ENCODE results near the gene WNK2.

The WNK2 gene

DNA sequence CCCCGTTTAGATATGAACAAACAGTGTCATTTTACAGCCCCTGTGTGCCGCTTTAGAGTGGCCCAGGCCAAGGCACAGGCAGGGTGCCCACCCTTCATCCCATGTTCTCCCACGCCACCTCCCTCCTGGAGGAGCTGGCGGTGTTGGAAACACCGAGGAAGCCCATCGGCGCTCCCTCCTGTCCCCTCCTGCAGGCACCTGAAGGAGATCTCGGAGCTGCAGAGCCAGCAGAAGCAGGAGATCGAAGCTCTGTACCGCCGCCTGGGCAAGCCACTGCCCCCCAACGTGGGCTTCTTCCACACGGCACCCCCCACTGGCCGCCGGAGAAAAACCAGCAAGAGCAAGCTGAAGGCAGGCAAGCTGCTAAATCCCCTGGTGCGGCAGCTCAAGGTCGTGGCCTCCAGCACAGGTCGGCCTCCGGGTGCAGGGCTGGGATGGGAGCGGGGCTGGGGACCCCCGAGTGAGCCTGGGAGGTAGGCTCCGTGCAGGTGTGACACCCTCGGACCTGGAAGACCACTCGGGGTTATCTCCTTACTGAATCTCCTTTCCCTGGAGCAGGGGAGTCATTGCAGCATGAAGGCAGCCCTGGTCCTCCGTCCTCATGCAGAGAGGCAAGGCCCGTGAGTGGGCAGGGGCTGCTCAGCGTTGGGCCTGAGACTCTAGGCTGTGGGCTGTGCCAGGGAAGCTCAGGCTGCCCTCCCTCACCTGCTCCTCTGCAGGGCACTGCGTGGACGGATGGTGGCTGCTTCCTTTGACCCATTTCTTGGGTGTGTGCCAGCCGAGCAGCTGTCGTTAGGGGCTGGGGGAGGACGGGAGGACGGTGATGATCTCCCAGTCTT, 113.9 kb downstream of the WNK2 start:
- DNase-seq, result peak; percentile 76

DNA sequence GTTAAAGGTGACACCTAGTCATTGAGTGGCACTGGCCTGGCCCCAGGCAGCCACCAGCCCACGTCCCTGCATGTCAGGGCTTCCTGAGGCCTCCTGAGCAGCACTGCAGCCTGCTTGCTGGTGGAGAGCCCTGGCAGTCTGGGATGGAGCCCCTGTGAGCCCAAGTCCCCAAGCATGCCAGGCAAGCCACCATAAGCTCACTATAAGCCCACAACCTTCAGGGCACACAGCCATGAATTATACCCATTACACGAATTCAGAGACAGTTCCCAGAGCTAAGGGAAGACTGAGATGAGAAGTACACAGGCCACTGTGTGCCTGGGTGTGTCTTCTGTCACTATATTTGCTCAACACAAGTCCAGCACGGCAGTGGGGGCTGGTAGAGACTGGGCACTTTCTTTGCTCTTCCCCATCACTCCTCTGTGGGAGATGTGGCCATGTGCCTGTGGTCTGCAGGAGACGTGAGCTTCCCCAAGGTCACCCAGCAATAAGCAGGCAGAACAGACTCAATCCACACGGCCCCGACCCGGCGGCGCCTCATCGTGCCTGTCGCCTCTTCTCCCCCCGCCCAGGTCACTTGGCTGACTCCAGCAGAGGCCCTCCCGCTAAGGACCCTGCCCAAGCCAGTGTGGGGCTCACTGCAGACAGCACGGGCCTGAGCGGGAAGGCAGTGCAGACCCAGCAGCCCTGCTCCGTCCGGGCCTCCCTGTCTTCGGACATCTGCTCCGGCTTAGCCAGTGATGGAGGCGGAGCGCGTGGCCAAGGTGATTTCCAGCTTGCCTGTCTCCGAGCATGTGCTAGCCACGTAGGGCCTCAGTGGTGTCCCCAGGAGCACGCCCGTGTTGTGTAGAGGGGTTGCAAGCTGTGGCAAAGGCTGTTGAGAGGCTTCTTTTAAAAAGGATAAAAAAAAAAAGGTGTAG, 114.8 kb downstream of the WNK2 start:
- no peak for DNase-seq

DNA sequence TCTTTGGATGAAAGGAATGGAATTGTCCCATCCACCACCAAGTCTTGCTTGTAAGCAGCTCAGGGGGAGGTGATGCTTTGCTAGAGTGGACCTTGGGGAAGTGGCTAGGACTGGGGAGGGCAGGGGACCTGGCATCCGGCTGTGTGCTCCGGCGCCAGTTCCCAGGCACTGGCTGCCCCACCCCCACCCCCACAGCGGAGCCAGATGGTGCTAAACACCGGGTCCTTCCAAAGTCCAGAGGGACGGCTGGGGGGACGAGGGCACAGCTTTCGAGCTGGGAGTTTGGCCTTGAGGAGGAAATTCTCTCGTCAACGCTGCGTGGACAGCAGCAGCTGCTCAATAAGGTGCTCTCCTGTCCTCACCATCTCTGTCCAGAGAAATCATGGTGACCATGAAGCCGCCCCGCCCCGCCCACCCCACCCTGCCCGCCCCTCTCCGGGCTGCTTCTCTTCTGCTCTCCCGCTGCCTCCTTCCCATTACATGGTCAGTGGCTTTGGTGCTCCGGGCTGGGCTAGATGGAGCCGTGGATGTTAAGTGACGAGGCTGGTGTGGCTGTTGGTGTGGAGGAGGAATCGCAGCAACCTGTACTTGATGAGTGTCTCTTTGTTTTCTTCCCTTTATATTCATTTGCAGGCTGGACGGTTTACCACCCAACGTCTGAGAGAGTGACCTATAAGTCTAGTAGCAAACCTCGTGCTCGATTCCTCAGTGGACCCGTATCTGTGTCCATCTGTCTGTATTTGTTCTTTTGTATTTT, 115.7 kb downstream of the WNK2 start:
- no peak for DNase-seq

DNA sequence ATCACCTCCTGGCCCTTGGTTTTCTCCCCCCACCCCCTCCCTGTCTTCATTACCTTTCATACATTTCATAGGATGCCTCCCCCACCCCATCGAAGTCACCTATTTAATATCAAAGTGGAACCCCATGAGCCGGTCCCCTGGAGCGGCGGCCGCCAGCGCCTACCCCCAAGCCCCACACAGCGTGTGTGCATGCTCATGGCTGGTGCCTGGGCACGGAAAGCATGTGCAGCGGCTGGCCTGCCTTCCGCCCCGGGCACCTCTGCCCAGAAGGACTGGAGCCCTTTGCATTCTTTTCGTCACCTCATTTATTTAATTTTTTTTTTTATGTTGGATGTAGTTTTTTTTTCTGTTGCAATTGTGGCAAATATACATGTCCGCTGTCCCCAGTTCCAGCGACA, 116.2 kb downstream of the WNK2 start:
- no peak for DNase-seq

DNA sequence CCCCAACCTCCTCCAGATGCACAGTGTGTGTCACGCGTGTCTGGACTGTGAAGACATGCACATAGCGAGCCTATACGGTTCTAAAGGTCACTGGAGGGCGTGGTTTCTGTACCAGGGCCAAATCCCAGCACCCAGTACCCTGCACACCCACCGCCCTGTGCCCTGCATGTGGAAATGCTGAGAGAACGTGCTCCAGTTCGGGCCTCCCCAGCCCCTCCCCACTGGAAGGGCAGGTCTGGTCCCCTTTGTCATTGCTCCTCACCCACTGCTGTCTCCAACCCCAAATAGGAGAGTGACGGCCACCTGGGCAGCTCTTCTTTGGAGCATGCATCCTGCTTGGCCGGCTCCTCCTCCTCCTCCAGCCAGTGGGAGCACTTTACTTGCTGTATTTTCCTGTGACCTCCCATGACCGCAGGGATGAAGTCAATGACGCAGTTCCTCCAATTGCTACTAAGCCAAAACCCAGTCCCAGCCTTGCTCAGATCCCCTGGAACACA, 116.7 kb downstream of the WNK2 start:
- DNase-seq, result no peak

- no peak for DNase-seq
Observed at GRCh38 chr9:93301291-93301811, 117.4 kb downstream of the WNK2 start.

DNA sequence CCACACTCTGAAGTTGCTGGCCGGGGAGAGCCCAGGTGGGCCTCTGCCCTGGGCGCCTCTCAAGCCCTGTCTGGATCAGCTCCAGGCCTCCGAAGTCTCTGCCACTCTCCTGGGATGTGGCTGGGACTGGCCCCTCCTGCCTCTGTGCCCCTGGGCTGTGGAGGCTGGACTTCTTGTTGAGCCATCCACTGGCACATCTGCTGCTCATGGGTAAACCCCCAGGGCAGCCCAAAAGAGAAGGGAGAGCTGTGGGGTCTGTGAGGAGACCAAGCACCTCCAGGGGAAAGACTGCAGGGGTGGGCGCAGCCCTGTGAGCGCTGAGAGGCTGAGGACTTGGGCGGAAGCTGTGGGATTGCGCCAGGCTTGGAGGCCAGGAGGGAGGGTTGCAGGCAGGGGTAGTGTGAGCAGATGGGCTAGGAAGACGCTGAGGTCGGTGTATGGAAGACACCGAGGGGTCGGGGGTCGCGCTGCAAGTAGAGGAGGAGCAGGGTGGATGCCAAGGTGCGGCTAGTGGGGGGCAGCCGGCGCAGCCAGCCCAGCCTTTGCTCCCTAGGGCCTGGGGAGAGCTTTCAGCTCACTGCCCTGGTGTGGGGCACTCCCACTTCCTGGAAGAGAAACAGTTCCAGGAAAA, 118.1 kb downstream of the WNK2 start:
- DNase-seq, result no peak

DNA sequence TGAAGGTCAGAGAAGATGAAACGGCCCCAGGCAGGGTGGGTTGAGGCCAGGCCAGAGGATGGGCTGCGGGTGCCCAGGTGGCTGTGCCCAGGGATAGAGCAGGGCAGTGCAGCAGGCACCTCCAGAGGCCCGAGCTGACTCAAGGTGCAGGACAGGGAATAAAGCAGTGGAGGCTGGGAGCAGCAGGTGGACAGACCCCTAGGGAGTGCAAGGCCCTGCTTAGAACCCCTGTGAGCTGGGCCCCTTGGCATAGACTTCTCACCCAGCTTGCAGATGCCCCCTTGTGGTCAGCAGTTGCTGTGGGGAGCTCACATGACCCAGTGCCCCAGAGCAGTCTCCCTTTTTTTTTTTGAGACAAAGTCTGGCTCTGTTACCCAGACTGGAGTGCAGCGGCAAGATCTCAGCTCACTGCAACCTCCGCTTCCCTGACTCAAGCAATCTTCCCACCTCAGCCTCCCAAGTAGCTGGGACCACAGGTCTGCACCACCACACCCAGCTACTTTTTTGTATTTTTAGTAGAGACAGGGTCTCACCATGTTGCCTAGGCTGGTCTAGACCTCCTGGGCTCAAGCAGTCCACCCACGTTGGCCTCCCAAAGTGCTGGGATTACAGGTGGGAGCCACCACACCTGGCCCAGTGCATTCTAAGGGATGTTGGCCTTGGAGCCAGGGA, 118.8 kb downstream of the WNK2 start:
- DNase-seq, result peak; percentile 83

DNA sequence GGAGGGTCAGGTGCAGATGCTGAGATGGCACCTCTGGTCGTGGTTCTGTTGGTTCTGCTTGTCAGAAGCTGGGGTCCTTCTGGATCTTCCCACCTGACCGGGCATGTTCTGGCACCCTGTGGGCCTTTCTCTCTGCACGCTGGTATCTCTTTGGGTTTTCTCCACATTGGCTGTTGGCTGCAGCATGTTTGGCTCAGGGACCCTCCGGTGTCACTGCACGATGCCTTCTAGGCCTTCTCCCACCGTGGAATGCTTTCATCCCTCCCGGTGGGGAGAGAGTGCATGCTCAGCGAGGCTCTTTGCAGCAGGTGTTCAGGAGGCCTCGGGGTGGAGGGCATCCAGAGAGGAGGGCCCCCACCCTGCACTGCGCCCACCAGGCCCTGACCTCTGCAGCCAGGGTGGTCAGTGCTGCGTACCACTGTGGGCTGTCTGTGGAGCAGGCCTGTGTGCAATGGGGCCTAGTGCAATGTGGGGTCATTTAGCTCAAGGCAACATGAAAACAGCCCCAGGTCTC, 119.4 kb downstream of the WNK2 start:
- no peak for DNase-seq

DNA sequence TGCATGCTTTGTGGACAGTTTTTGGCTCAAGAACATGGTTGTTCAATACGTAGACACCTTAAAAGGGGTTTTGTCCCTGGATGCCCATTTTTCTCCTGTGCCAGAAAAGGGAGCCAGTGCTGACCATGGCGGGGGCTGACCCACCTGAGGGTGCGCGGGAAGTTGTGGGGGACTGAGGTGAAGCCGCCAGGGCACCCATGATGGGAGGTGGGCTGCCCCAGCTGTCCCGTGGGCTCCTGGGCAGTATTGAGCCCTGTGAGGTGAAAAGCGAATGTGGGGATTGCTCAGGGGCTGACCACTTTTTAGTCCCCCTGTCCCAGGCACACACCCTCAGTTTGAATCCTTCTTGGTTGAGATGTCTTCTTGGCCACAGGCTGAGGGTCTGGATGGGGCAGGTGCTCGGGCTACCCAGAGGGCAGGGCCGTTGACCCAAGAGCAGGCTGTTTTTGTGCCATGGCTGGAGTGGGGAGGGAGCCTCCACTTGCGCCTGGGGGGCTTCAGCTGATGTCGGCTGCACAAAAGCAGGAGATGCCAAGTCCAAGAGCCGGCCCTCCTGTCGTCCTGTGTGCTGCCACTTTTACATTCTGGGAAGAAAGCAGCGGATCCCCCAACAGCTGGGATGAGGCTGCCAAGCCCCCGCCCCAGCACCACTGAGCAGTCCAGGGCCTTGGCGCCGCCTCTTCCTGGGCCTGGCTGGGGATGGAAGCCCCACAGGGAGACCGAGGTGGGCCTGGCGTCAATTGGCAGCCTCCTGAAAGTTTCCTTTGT, 120.1 kb downstream of the WNK2 start:
- no peak for DNase-seq

DNA sequence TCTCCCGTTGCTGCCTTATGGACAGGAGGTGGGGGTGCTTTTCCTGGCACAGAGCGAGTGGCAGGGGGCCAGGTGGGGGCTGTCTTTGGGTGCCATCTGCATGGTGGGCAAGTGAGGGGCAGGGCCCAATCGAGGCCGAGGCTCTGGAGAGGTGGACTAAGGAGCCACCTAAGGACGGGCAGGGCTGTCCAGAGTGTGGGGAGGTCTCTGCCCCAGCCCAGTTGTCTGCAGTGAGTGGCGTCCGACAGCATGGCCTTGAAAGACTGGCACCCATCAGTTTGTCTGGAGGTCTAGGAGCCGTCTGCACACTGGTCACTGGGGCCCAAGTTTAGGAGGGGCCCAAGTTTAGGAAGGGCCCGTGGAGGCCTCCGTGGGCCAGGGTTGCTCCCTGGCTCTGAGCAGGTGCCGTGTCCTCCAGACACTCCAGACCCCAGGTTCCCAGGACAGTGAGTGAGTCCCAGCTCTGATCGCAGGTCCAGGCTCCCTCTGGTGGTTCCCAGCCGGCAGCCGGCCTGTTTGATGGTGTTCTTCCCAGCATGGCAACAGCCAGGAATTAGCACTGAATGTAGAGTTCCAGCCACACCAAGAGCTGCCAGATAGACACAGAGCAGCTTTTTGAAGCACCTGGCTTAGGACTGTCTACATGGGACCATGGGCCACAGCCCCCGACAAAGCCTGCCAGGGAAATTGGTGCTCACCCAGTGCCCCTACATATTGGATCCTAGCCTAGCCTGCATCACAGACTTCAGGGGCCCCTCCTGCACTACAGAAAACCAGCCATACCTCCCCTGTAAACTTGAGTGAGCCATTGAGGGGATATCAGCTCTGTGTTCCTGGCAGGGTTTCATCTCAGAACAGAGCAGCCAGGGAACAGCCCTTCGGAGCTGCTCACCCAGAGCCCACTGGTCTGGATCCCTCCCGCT, 120.9 kb downstream of the WNK2 start:
- DNase-seq, result peak; percentile 46

GRCh38 chr9:93305497-93306020, 121.6 kb downstream of the WNK2 start:
- DNase-seq, result no peak

DNA sequence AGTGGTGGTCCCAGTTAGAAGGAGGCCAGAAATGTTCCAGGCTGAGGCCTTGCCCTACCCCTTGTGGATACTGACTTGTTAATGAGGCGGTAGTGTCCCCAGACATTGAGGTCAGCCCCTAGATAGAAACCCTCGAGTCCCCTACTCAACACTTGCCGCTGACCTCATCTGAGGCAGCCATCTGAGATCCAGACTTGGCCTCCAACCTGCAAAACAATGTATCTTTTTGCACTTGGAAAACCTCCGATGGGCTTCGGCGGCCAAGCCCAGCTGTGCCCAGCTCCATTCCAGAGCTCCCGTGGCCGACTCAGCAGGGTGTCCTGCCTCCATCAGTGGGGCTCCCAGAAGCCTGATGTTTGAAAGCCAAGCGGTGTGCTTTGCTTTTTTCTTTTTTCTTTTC, 122.1 kb downstream of the WNK2 start:
- DNase-seq, result no peak

- DNase-seq, result no peak
Observed at GRCh38 chr9:93306579-93307091, 122.7 kb downstream of the WNK2 start.

- DNase-seq, result no peak
Observed at GRCh38 chr9:93307468-93308157, 123.7 kb downstream of the WNK2 start.

- no peak for DNase-seq
Observed at GRCh38 chr9:93308158-93308602, 124.2 kb downstream of the WNK2 start.

- DNase-seq, result no peak
Observed at GRCh38 chr9:93308676-93309075, 124.7 kb downstream of the WNK2 start.

DNA sequence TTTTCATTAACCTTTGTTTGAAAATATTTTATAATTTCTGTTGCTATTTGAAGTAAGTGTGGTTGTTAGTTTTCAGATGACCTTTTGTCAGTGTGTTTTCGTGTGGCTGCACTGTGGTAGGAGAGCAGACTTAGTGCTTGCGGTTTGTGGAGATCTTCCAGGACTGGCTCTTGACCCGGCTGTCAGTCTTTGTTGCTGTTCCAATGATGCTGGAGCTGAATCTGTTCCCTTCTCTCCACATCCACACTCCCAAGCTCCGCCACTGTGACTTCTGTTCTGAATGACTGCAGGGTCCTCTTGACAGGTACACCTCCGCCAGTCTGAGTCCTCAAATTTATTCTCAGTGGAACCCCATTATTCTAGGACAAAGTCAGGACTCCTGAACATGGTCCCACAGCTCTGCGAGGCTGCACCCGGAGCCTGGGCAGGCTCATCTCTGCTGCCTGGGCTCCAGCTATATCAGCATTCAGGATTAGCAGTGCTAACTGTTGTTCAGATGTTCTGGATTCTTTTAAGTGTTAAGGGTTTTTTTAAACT, 126.0 kb downstream of the WNK2 start:
- DNase-seq, result no peak

All from NCI-H69 (cell line).